GM12873 (cell line): ENCODE measurements around the gene ADAD2.

Experiments used
- TF ChIP-seq, protein P1 (sequence below): IDR thresholded peaks from 2 replicates; pipeline ENCODE4 v1.5.1; 2012; ENCODE audit warnings: low read depth, mild to moderate bottlenecking, moderate library complexity, low read length, control low read depth; ENCODE audit not compliant: insufficient read depth; ENCODE audit errors: missing control alignments

Gene ADAD2

DNA sequence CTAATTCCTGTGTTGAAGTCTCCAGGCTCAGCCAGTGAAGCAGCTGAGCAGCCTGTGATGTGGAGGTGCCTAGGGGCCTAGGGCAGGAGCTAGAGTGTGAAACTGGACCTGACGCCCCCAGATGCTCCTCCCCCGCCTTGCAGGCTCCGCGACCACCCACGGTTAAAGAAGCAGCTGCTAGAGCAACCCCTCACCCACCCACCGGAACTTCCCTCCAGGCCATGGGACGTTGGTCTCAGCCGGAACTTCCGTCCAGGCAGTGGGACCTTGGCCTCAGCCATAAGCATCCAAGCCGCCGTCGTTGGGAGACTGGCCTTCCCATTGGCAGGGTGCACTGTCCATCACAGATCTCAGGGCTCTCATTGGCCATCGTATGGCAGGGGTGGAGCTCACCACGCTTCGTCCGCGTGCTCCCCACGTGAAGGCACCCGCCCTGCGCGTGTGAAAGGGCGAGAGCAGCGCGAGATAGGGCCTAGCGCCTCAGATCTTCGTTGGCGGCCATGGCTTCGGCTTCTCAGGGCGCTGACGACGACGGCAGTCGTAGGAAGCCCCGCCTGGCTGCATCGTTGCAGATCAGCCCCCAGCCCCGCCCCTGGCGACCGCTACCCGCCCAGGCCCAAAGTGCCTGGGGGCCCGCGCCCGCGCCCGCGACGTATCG is at the start of gene ADAD2:
TSS of gene ADAD2 (plus strand) at position 427 of the 658 bp plus-strand sequence. CDS start at position 501, 74 bp downstream.
- TF ChIP-seq, protein P1, sequence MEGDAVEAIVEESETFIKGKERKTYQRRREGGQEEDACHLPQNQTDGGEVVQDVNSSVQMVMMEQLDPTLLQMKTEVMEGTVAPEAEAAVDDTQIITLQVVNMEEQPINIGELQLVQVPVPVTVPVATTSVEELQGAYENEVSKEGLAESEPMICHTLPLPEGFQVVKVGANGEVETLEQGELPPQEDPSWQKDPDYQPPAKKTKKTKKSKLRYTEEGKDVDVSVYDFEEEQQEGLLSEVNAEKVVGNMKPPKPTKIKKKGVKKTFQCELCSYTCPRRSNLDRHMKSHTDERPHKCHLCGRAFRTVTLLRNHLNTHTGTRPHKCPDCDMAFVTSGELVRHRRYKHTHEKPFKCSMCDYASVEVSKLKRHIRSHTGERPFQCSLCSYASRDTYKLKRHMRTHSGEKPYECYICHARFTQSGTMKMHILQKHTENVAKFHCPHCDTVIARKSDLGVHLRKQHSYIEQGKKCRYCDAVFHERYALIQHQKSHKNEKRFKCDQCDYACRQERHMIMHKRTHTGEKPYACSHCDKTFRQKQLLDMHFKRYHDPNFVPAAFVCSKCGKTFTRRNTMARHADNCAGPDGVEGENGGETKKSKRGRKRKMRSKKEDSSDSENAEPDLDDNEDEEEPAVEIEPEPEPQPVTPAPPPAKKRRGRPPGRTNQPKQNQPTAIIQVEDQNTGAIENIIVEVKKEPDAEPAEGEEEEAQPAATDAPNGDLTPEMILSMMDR: no peak

DNA sequence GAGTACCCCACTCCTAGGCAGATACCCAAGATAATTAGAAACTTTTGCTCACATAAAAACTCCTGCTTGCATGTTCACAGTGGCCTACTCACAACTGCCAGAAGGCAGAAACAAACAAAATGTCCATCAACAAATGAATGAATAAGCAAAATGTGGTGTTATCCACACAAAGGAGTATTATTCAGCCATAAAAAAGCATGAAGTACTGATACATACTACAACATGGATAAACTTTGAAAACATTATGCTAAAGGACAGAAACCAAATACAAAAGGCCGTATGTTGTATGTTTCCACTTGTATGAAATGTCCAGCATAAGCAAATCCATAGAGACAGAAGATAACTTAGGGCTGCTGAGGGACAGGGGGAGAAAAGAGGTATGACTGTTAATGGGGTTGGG is 47.9 kb upstream of the ADAD2 start:
- TF ChIP-seq, protein P1: no peak

DNA sequence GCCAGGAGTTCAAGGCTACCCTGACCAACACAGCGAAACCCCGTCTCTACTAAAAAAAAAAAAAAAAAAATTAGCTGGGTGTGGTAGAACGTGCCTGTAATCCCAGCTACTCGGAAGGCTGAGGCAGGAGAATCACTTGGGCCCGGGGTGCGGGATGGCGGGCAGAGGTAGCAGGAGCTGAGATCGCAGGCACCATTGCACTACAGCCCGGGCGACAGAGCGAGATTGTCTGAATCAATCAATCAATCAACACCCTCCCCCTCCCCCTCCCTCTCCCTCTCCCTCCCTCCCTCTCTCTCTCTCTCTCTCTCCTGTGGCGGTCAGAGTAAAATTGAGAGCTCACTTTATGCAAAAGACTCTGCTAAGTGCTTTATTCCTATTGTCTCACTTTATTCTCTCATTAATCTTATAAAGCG is 47.2 kb upstream of the ADAD2 start:
- TF ChIP-seq, protein P1: no peak

DNA sequence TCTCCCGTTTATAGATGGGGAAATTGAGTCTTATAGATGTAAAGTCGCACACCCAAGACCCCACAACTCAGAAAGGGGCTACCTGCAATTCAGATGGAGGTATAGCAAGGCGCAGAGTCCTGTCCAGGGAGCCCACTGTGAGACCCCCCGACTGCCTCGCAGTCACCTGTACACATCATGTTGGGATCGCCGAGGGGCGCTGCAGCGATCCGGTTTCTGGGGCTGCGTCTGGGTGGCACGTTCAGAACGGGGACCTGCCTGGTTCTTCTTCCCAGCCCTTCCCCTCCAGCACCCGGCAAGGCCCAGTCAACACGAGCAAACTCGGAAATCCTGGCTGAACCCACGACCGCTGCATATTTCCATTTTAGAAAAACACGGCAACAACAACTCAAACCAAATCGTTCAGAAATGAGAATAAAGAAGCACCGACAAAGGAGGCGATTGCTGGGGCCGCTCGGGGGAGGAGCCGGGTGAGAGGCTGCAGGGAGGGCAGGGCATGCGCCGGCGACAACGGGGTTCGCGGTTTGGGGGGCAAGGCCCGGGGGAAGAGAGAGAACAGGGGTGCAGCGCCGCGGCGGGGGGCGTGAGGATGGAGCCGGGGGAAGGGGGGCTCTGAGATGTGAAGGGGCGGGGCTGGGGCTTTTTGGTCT is 46.6 kb upstream of the ADAD2 start:
- TF ChIP-seq, protein P1: peak; percentile 33

DNA sequence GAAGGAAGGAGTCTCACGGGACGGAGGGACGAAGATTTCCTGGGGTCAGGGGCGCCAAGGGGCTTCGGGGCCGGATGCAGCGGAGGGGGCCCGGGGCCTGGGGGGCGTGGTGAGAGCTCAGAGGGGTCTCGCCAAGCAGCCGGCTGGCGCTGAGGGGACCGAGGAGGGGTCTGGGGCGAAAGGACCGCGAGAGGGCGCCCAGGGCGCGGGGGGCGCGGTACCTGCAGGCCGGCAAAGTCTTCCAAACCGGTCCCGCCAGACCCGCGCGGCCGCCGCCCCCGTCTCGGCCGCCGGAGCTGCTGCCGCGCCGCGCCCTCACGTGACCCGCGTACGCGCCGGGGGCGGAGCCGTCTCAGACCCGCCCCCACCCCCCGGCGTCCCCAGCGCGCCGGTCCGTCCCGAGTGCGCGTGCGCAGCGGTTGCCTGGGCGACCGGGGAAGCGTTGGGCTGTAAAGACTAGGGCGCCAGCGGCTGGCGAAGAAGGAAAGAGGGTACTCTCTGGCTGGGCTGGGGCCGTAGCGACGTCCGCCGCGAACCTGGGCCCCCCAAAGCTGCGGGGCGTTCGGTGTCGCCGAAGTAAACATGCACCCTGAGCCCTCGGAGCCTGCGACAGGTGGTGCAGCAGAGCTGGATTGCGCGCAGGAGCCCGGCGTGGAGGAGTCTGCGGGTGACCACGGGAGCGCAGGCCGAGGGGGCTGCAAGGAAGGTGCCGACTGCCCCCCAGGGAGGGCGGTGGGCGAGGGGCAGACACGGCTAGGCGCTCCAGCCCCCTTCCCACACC is 45.9 kb upstream of the ADAD2 start, which contains the start of the genes DNAAF1 and HSDL1:
TSS of gene DNAAF1 (plus strand) at position 450 of the 781 bp plus-strand sequence. CDS start at position 583, 133 bp downstream.
TSS of gene HSDL1 (minus strand) at position 319 of the 781 bp plus-strand sequence. CDS start 13,856 bp downstream, outside the sequence.
- TF ChIP-seq, protein P1: no peak

DNA sequence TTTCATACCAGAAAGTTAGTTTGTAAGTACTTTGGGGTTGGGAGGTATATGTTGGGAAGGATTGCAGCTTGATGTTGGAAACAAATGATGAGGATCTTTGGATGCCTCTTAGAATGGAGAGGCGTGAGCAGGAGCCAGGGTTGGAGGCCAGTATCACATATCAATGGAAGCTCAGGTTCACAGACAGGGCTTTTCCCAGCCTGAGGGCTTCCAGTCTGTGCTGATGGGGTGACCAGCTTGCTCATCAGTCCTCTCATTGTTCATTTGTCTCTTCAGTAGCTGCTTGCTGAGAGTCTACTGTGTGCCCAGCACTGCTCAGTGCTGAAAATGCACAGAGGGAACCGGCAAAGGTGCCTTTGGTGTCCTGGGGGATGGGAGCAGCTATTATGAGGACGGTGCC is 40.0 kb upstream of the ADAD2 start:
- TF ChIP-seq, protein P1: no peak
